ENCODE results near the gene TMEM74B.

The TMEM74B gene

GRCh38 chr20:1205802-1206201, 21.0 kb upstream of the TMEM74B start:
- no peak for DNase-seq (ENCODE audit: low spot score)

GRCh38 chr20:1204576-1204975, 19.8 kb upstream of the TMEM74B start:
- no peak for DNase-seq (ENCODE audit: low spot score)

GRCh38 chr20:1204113-1204512, 19.3 kb upstream of the TMEM74B start:
- DNase-seq (ENCODE audit: low spot score) = no peak

- no peak for DNase-seq (ENCODE audit: low spot score)
These were observed 18.8 kb upstream of the TMEM74B start for GRCh38 chr20:1203630-1204029.

- DNase-seq (ENCODE audit: low spot score) = no peak
These were observed 18.2 kb upstream of the TMEM74B start, which contains the start of gene C20orf202 for GRCh38 chr20:1202762-1203504. Gene C20orf202, plus strand, starts transcription at chr20:1203454. Its CDS starts 132 bp downstream, at chr20:1203586.

GRCh38 chr20:1199964-1200363, 15.2 kb upstream of the TMEM74B start:
- DNase-seq (ENCODE audit: low spot score) = no peak

- no peak for DNase-seq (ENCODE audit: low spot score)
These were observed 14.6 kb upstream of the TMEM74B start for GRCh38 chr20:1199212-1199873.

GRCh38 chr20:1198751-1199150, 14.0 kb upstream of the TMEM74B start:
- DNase-seq (ENCODE audit: low spot score) = no peak

GRCh38 chr20:1197801-1198200, 13.0 kb upstream of the TMEM74B start:
- DNase-seq (ENCODE audit: low spot score) = no peak

- no peak for DNase-seq (ENCODE audit: low spot score)
These were observed 11.9 kb upstream of the TMEM74B start for GRCh38 chr20:1196634-1197033.

GRCh38 chr20:1195226-1195625, 10.4 kb upstream of the TMEM74B start:
- no peak for DNase-seq (ENCODE audit: low spot score)

GRCh38 chr20:1191299-1191698, 6.5 kb upstream of the TMEM74B start:
- no peak for DNase-seq (ENCODE audit: low spot score)

GRCh38 chr20:1190847-1191246, 6.1 kb upstream of the TMEM74B start:
- DNase-seq (ENCODE audit: low spot score) = no peak

- no peak for DNase-seq (ENCODE audit: low spot score)
These were observed 5.0 kb upstream of the TMEM74B start for GRCh38 chr20:1189827-1190226.

- no peak for DNase-seq (ENCODE audit: low spot score)
These were observed 3.6 kb upstream of the TMEM74B start for GRCh38 chr20:1188347-1188746.

GRCh38 chr20:1187605-1188171, 2.9 kb upstream of the TMEM74B start:
- DNase-seq (ENCODE audit: low spot score) = no peak

GRCh38 chr20:1186367-1186991, 1.7 kb upstream of the TMEM74B start:
- DNase-seq (ENCODE audit: low spot score) = peak; percentile 19

- peak; percentile 86 for DNase-seq (ENCODE audit: low spot score)
These were observed 1.1 kb upstream of the TMEM74B start for GRCh38 chr20:1185790-1186334.

- DNase-seq (ENCODE audit: low spot score) = peak; percentile 70
These were observed 548 bp upstream of the TMEM74B start for GRCh38 chr20:1185316-1185741.

- DNase-seq (ENCODE audit: low spot score) = no peak
These were observed 532 bp downstream of the TMEM74B start for GRCh38 chr20:1184260-1184637.

- no peak for DNase-seq (ENCODE audit: low spot score)
These were observed 1.6 kb downstream of the TMEM74B start for GRCh38 chr20:1183153-1183552.

GRCh38 chr20:1182106-1182505, 2.7 kb downstream of the TMEM74B start:
- DNase-seq (ENCODE audit: low spot score) = no peak

GRCh38 chr20:1180949-1181348, 3.8 kb downstream of the TMEM74B start:
- DNase-seq (ENCODE audit: low spot score) = no peak

Data from iPS-NIHi11 (cell line).